GM12875 (cell line): ENCODE results near the gene NMBR.
"Not testable (repeated sequence)": the region's sequence is repeated elsewhere in the genome, so short reads cannot be mapped to it uniquely, and the experiment has no call there.

Experiments used
- H3K4me3 ChIP-seq: one replicate; pipeline ENCODE4 v1.5.1; 2011; ENCODE audit warnings: low read depth, low read length, control low read depth
- CTCF ChIP-seq: IDR thresholded peaks from 2 replicates; pipeline ENCODE4 v1.5.1; 2011; ENCODE audit warnings: low read depth, mild to moderate bottlenecking, control low read depth, inconsistent platforms, low read length, moderate library complexity, borderline replicate concordance; ENCODE audit not compliant: insufficient read depth

The NMBR gene

GRCh38 chr6:142172758-142173157 is 25.8 kb upstream of the NMBR start:
- no peak overlapping the region for H3K4me3 ChIP-seq
- TF ChIP-seq CTCF: no peak

GRCh38 chr6:142171351-142171750 is 24.4 kb upstream of the NMBR start:
- H3K4me3 ChIP-seq: no peak overlapping the region
- TF ChIP-seq CTCF: no peak

GRCh38 chr6:142167486-142167885 is 20.6 kb upstream of the NMBR start:
- H3K4me3 ChIP-seq: no peak overlapping the region
- no peak for TF ChIP-seq CTCF

- H3K4me3 ChIP-seq: no peak overlapping the region
- TF ChIP-seq CTCF: no peak
These were observed 20.1 kb upstream of the NMBR start for GRCh38 chr6:142167071-142167470.

GRCh38 chr6:142165227-142165626 is 18.3 kb upstream of the NMBR start:
- no peak for TF ChIP-seq CTCF
- H3K4me3 ChIP-seq: no peak overlapping the region

GRCh38 chr6:142162780-142163179 is 15.9 kb upstream of the NMBR start:
- H3K4me3 ChIP-seq: no peak overlapping the region
- TF ChIP-seq CTCF: no peak

GRCh38 chr6:142156758-142157068 is 9.8 kb upstream of the NMBR start:
- not testable (repeated sequence) for H3K4me3 ChIP-seq

GRCh38 chr6:142155895-142156757 is 9.2 kb upstream of the NMBR start:
- no peak overlapping the region for H3K4me3 ChIP-seq
- TF ChIP-seq CTCF: no peak
